ENCODE results near the gene PTPN18.
"Not testable (repeated sequence)": the region's sequence is repeated elsewhere in the genome, so short reads cannot be mapped to it uniquely, and the experiment has no call there.

PTPN18 gene

DNA sequence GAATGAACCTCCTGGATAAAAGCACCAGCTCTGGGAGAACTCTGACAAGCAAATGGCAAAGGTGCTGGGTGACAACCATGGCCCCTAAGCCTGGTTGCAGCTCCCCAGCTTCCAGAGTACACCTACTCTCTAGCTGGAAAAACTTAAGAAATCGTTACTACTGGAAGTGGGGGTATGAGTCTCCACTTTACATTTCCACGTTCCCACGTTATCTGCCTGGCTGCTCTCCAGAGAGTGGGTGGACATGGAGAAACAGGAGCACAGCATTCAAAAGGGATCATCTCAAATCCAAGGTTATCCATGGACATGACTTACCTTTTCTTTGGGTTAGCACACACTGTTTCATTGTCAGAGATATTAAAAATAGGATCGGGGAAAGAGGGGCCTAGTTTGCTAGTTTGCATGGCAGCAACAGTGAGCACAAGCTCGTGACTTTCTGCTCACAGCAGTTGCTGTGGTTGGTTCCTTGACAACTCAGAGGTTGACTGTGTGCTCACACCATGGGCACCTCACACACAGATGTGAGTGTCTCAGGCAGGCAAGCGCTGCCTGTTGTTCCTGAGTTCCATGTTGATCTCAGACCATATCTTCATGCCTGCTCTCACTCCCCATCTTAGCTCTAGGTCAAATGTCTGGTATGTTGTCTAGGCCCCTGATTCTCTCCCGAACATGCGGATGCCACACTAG is 32.5 kb downstream of the PTPN18 start:
- Histone ChIP-seq H3K9ac (no peak overlapping the region), H3K4me1 (peaks cover 46% of the 10 kb centered on the region)

DNA sequence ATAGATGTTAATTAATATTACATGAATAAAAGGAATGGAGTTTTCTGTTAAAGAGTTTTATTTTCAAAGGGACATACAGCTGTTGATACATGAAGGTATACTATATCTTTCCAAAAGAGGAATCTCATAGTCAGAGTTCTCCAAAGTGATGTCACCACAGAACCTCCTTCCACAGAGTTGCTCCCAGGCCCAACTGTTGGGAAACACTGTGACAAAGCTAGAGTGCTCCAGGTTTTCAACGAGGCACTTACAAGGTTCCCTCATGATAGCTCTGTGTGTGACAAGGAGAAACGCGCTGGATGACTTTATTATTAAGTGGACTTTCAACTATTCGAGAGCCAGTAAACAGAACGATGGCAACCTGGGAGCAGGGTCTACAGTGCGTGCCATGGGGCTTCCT is 33.5 kb downstream of the PTPN18 start:
- Histone ChIP-seq H3K27me3 (peaks cover 9% of the 10 kb centered on the region; the same call in 1 of the 2 replicates), H3K4me3 (no peak overlapping the region), H4K20me1 (no peaks in the 10 kb centered on the region), H3K9me3 (no peaks in the 10 kb centered on the region; the same call in 1 of the 2 replicates), H3K36me3 (no peaks in the 10 kb centered on the region; the same call in 1 of the 2 replicates), H3K27ac (no peak overlapping the region), H3K9ac (no peak overlapping the region), H3K4me2 (0 out of 2 replicates have a peak overlapping the region, but pooled peaks have one; percentile 64), H3K4me1 (peaks cover 46% of the 10 kb centered on the region)
- no peak for TF ChIP-seq Cebpa-rat (IDR thresholded peaks at IDR 0.05)

More for the DNA sequence above, 32.5 kb downstream of the PTPN18 start:
- no peaks in the 10 kb centered on the region; the same call in 1 of the 2 replicates for H3K36me3 ChIP-seq
- no peak overlapping the region for H3K4me2 ChIP-seq
- TF ChIP-seq Cebpa-rat (IDR thresholded peaks at IDR 0.05): no peak
- H4K20me1 ChIP-seq: no peaks in the 10 kb centered on the region
- H3K4me3 ChIP-seq: no peak overlapping the region
- H3K27me3 ChIP-seq: peaks cover 9% of the 10 kb centered on the region; the same call in 1 of the 2 replicates
- H3K9me3 ChIP-seq: no peaks in the 10 kb centered on the region; the same call in 1 of the 2 replicates
- H3K27ac ChIP-seq: no peak overlapping the region

DNA sequence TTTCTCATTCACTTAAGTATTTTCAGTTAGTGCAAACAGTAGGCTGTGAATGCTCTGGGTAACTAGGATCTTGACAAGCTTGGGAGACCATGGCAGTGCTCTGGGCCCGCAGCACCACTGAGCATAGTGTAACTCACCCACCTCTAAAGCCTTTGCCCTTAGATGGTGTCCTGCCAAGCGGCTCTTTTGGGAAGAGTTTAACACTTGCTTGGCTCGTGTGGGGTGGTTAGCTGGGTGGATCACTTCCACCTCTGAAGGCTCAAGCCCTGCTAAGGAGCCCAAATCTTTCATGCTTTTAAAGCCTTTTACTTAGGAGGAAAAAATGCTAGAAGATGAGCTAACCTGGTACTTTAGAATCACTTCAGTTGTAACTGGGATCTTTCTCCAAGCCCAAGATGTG is 33.9 kb downstream of the PTPN18 start:
- Histone ChIP-seq H3K27me3 (peaks cover 9% of the 10 kb centered on the region; the same call in 1 of the 2 replicates), H3K4me1 (peaks cover 46% of the 10 kb centered on the region), H3K9ac (no peak overlapping the region), H3K27ac (no peak overlapping the region), H3K36me3 (no peaks in the 10 kb centered on the region; the same call in 1 of the 2 replicates), H3K9me3 (no peaks in the 10 kb centered on the region; the same call in 1 of the 2 replicates), H3K4me2 (peak overlapping the region; percentile 64), H3K4me3 (no peak overlapping the region), H4K20me1 (no peaks in the 10 kb centered on the region)
- TF ChIP-seq Cebpa-rat (IDR thresholded peaks at IDR 0.05): no peak

DNA sequence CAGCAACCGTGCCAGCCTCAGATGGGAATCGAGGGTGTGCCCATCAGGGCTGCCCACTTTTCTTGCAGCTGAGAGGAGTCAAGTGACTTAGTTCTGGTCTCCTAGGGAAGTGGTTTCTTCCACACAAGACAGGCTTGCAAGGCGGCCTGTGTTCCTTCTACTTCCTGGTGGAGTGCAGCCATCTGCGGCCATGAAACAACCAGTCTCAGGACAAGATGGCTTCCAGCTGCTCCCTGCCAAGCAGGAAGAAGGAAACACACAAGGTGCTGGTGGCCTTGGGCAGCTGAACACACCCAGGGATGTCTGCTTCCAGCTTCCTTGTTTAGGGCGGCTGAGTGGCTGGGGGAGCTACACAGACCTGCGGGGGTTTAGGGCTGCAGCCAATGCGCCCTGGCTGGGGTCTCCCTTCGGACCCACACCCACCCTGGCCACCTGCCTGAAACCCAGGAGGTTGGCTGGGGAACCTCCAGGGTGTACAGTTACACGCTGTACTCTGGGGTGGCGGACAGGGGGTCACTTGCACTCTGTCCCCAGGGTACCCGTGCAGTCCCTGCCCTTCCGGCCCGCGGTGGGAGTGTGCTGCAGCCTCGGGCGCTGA is 34.7 kb downstream of the PTPN18 start:
- no peak for TF ChIP-seq Cebpa-rat (IDR thresholded peaks at IDR 0.05)
- H4K20me1 ChIP-seq: no peaks in the 10 kb centered on the region
- H3K4me1 ChIP-seq: peaks cover 38% of the 10 kb centered on the region

DNA sequence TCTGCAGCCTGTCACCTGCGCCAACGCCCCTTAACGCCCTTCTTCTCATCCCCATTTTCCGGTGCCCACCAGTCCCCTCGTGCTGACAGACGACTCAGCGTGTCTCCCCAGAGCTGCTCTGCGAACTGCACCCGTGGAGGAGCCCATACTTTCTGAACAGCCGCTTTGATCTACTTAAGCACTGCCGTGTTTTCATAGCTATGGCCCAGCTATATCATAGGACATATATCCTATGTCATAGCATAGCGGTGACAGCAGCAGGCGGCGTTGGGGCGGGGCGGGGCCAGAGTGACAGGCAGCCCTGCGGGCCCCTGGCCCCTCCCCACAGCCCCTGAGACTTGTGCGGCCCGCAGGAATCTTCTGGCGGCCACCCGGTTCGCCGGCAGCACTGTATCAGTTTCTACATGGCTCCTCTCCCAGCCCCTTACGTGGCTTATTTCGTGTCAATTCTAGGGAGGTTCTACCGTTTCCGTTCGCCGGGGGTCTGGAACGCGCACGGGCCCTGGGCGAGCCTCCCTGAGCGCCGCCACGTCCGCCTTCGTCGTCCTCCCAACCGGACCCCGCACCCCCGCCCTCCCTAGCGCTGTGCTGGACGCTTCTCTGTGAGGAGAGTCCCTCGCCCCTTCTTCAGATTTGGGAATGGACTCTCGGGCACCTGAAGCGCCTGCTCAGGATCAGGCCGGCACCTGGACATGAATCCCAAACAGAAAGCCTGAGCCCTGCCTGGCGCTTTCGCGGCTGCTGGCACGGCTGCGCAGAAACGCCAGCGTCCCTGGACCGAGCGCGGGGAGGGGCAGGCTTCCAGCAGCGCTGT is 35.4 kb downstream of the PTPN18 start:
- Histone ChIP-seq H3K4me1 (peaks cover 31% of the 10 kb centered on the region), H3K9me3 (no peaks in the 10 kb centered on the region; the same call in 1 of the 2 replicates), H3K27ac (peak overlapping the region; percentile 52), H3K27me3 (peaks cover 9% of the 10 kb centered on the region; the same call in 1 of the 2 replicates), H3K36me3 (no peaks in the 10 kb centered on the region; the same call in 1 of the 2 replicates), H3K4me2 (peak overlapping the region; percentile 64), H3K4me3 (peak overlapping the region; percentile 6), H3K9ac (no peak overlapping the region), H4K20me1 (no peaks in the 10 kb centered on the region)
- TF ChIP-seq Cebpa-rat (IDR thresholded peaks at IDR 0.05): no peak

More for the DNA sequence above, 34.7 kb downstream of the PTPN18 start:
- no peak overlapping the region for H3K9ac ChIP-seq
- no peaks in the 10 kb centered on the region; the same call in 1 of the 2 replicates for H3K9me3 ChIP-seq
- H3K4me3 ChIP-seq: peak overlapping the region; percentile 6; the same call in 1 of the 2 replicates
- peak overlapping the region; percentile 64 for H3K4me2 ChIP-seq
- H3K36me3 ChIP-seq: no peaks in the 10 kb centered on the region; the same call in 1 of the 2 replicates
- peaks cover 9% of the 10 kb centered on the region; the same call in 1 of the 2 replicates for H3K27me3 ChIP-seq
- peak overlapping the region; percentile 52 for H3K27ac ChIP-seq

DNA sequence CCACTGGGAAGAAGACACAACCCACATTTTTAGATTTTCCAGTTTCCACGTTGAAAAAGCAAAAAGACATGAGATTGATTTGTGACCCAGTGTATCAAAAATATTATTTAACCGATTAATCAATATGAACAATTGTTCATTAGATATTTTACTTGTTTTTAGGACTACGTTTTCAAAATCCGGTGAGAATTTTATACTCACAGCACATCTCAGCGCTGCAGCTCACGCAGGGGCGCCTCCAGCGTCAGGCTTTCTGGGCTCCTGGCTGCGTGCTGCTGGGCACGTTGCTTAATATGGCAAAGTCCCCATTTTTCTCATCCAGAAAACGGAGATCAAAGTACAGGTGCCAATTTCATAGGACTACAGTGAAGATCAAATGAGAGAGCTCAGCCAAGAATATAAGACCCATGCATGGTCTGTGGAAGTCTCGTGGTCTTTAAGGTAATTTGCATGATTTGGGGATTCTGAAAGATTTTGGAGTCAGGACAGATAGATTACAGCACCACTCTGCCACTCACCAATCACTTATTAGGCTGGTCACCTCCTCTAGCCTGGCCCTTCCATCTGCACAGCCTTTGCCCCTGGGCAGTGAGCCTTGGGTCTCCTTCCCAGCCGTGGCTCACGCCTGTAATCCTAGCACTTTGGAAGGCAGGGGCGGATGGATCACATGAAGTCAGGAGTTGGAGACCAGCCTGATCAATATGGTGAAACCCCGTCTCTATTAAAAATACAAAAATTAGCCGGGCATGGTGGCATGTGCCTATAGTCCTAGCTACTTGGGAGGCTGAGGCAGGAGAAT is 36.2 kb downstream of the PTPN18 start:
- H3K36me3 ChIP-seq: no peaks in the 10 kb centered on the region; the same call in 1 of the 2 replicates
- no peak overlapping the region for H3K27ac ChIP-seq
- peaks cover 23% of the 10 kb centered on the region for H3K4me1 ChIP-seq
- no peaks in the 10 kb centered on the region for H4K20me1 ChIP-seq
- H3K4me2 ChIP-seq: no peak overlapping the region
- peaks cover 9% of the 10 kb centered on the region; the same call in 1 of the 2 replicates for H3K27me3 ChIP-seq
- H3K9ac ChIP-seq: no peak overlapping the region
- no peak for TF ChIP-seq Cebpa-rat (IDR thresholded peaks at IDR 0.05)
- H3K4me3 ChIP-seq: 0 out of 2 replicates have a peak overlapping the region, but pooled peaks have one; percentile 6
- no peaks in the 10 kb centered on the region; the same call in 1 of the 2 replicates for H3K9me3 ChIP-seq

DNA sequence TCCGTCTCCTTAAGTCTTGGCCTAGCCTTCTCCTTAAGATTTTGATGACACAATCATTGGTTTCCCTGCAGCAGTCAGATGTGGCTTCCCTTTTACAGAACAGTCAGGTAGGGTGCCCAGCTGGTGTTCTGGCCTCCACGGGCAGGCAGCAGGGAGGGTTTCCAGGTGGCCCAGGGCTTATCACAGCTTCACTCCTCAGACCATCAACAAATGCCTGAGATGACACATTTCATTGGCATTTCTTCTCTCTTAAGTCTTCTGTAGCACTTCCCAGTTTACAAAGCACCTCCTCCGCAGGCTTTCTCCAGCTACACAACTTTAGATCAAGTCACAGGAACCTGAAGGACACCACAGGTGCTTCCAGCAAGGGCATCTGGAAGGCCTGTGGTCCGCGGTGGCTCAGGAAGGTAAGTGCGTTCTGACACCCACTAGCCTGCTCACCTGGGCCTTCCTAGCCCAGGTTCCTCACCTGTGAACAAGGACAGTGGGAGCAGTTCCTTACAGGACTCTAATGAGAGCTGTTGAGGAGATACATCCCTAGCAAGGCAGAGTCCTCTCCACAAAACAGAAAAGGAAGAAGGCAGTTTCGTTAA is 37.6 kb downstream of the PTPN18 start:
- Histone ChIP-seq H3K4me2 (no peak overlapping the region), H3K9ac (no peak overlapping the region)

DNA sequence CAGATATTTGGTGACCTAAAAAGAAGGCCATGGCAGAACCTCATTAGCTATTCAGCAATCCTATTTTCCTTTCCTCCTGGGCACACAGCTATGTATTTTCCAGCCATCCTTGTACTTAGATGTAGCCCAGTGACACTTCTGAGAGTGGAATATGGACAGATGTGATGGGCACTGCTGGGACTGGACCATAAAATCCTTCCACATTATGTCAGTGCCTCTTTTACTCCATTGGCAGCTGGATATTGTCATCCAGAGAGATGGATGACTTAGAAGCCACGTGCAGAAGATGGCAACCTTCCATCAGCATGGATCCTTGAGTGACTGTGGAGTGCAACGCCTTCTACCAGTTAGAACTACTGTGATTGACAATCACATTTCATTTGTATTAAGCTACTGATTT is 50.4 kb downstream of the PTPN18 start:
- H3K36me3 ChIP-seq, H3K27me3 ChIP-seq, H4K20me1 ChIP-seq, H3K4me1 ChIP-seq, H3K9me3 ChIP-seq, H3K4me2 ChIP-seq, H3K9ac ChIP-seq, H3K4me3 ChIP-seq, H3K27ac ChIP-seq: not testable (repeated sequence)

More for the DNA sequence above, 37.6 kb downstream of the PTPN18 start:
- Histone ChIP-seq H3K27ac (no peak overlapping the region), H3K4me1 (peaks cover 17% of the 10 kb centered on the region), H3K27me3 (peaks cover 9% of the 10 kb centered on the region; the same call in 1 of the 2 replicates), H4K20me1 (no peaks in the 10 kb centered on the region), H3K4me3 (no peak overlapping the region), H3K36me3 (no peaks in the 10 kb centered on the region; the same call in 1 of the 2 replicates), H3K9me3 (no peaks in the 10 kb centered on the region; the same call in 1 of the 2 replicates)
- TF ChIP-seq Cebpa-rat (IDR thresholded peaks at IDR 0.05): no peak

DNA sequence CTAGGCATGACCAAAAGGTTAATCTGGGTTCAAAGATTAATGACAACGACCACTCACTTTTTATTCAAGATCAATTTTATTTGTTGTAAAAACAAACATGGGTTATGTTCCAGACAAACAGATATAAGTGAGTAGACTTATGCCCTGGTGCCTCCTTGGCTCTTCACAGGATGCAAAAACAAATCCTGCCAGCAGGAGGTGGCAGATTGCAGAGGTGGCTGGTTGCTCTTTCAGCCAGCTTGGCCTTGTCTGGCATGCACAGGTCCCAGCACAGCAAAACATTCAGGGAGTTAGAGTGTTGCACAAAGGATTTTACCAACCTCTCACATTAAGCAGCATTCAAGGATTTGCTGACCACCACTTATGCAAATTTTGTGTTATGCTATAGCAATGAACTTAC is 60.8 kb downstream of the PTPN18 start:
- not testable (repeated sequence) for H3K27ac ChIP-seq, H3K9me3 ChIP-seq, H4K20me1 ChIP-seq, H3K4me2 ChIP-seq, H3K9ac ChIP-seq, H3K4me1 ChIP-seq, H3K27me3 ChIP-seq, H3K4me3 ChIP-seq, H3K36me3 ChIP-seq

DNA sequence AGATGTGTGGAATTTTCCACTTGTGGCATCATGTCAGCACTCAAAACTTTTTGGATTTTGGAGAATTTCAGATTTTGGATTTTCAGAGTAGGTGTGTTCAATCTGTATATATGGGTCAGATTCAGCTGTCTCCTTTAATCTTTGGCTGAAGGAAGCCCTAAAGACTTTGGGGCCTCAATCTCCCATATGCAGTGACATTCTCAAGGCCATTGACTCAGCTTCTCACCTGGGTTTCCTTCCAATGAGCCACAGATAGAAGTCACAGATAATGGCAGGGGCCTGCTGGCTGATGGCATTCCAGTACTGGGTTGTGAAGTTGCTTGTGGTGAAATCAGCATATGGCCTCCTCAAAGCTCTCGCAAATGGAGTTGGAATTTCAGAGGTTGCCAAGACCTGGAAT is 63.0 kb downstream of the PTPN18 start:
- not testable (repeated sequence) for H3K9ac ChIP-seq, H3K4me2 ChIP-seq, H3K27ac ChIP-seq, H3K4me1 ChIP-seq, H3K27me3 ChIP-seq, H3K9me3 ChIP-seq, H3K4me3 ChIP-seq, H3K36me3 ChIP-seq, H4K20me1 ChIP-seq

Measured in BLaER1 (cell line).